ENCODE results near the gene NMT1. TPM values are rescaled to one million over a fixed set of nuclear protein-coding genes. Genes with fewer than 3 reads are reported as not detected.

NMT1 gene
- 100 to 1,000 TPM; 130 to 270 TPM for total RNA-seq

- Mint-ChIP-seq H3K27ac (peak within 1 kb of the TSS; percentile 87 to 100), H3K9me3 (no peaks in the 10 kb centered on the region), H3K36me3 (peaks cover 21% of the 10 kb centered on the region in 2 donors)
- peak; percentile 92 to 97 for DNase-seq (ENCODE audit: low spot score in 2 of 2)
- peak; percentile 91 for ATAC-seq
Measured at GRCh38 chr17:45060797-45061605, at the start of gene NMT1. TSS of gene NMT1 (plus strand) at chr17:45061317. CDS start at chr17:45061330, 13 bp downstream.

- Mint-ChIP-seq H3K36me3 (no peaks in the 10 kb centered on the region), H3K9me3 (no peaks in the 10 kb centered on the region), H3K27ac (no peak overlapping the region)
- no peak for DNase-seq (ENCODE audit: low spot score in 2 of 2)
- no peak for ATAC-seq
Measured at GRCh38 chr17:45011767-45012166, 49.4 kb upstream of the NMT1 start.

GRCh38 chr17:45013021-45013997 lies 47.8 kb upstream of the NMT1 start:
- H3K9me3 Mint-ChIP-seq, result no peaks in the 10 kb centered on the region
- no peaks in the 10 kb centered on the region for H3K36me3 Mint-ChIP-seq
- DNase-seq (ENCODE audit: low spot score in 2 of 2) (no peak), ATAC-seq (no peak)
- no peak overlapping the region for H3K27ac Mint-ChIP-seq

- H3K9me3 Mint-ChIP-seq, result no peaks in the 10 kb centered on the region
- ATAC-seq, result no peak
- H3K27ac Mint-ChIP-seq, result no peak overlapping the region
- DNase-seq (ENCODE audit: low spot score in 2 of 2), result no peak
- no peaks in the 10 kb centered on the region for H3K36me3 Mint-ChIP-seq
Measured at GRCh38 chr17:45016237-45016636, 44.9 kb upstream of the NMT1 start.

GRCh38 chr17:45016823-45017222 lies 44.3 kb upstream of the NMT1 start:
- ATAC-seq, result no peak
- DNase-seq (ENCODE audit: low spot score in 2 of 2), result no peak
- no peaks in the 10 kb centered on the region for H3K9me3 Mint-ChIP-seq
- no peak overlapping the region for H3K27ac Mint-ChIP-seq
- H3K36me3 Mint-ChIP-seq, result no peaks in the 10 kb centered on the region

- Mint-ChIP-seq H3K27ac (peak overlapping the region; percentile 61 to 74), H3K9me3 (no peaks in the 10 kb centered on the region), H3K36me3 (no peaks in the 10 kb centered on the region)
- ATAC-seq, result no peak
- no peak for DNase-seq (ENCODE audit: low spot score in 2 of 2)
Measured at GRCh38 chr17:45018514-45018847, 42.6 kb upstream of the NMT1 start.

GRCh38 chr17:45018848-45019711 lies 42.0 kb upstream of the NMT1 start:
- no peaks in the 10 kb centered on the region for H3K36me3 Mint-ChIP-seq

GRCh38 chr17:45020354-45021138 lies 40.6 kb upstream of the NMT1 start:
- H3K36me3 Mint-ChIP-seq, result no peaks in the 10 kb centered on the region
- ATAC-seq, result no peak
- peak overlapping the region in 1 of 2 donors; percentile 35 for H3K27ac Mint-ChIP-seq
- DNase-seq (ENCODE audit: low spot score in 2 of 2), result no peak
- H3K9me3 Mint-ChIP-seq, result no peaks in the 10 kb centered on the region

More at GRCh38 chr17:45018848-45019711, 42.0 kb upstream of the NMT1 start:
- Mint-ChIP-seq H3K27ac (peak overlapping the region; percentile 61 to 74), H3K9me3 (no peaks in the 10 kb centered on the region)
- ATAC-seq (peak; percentile 60 to 68), DNase-seq (ENCODE audit: low spot score in 2 of 2) (peak in 1 of 2 donors; percentile 53)

GRCh38 chr17:45021607-45022287 lies 39.4 kb upstream of the NMT1 start:
- Mint-ChIP-seq H3K27ac (peak overlapping the region in 1 of 2 donors; percentile 35), H3K9me3 (no peaks in the 10 kb centered on the region), H3K36me3 (no peaks in the 10 kb centered on the region)
- peak; percentile 66 to 86 for DNase-seq (ENCODE audit: low spot score in 2 of 2)
- peak; percentile 75 to 81 for ATAC-seq

GRCh38 chr17:45022288-45022648 lies 38.8 kb upstream of the NMT1 start:
- Mint-ChIP-seq H3K36me3 (no peaks in the 10 kb centered on the region), H3K27ac (no peak overlapping the region), H3K9me3 (no peaks in the 10 kb centered on the region)
- ATAC-seq (peak in 1 of 2 donors; percentile 5), DNase-seq (ENCODE audit: low spot score in 2 of 2) (no peak)

GRCh38 chr17:45022655-45023339 lies 38.3 kb upstream of the NMT1 start:
- no peaks in the 10 kb centered on the region for H3K36me3 Mint-ChIP-seq
- DNase-seq (ENCODE audit: low spot score in 2 of 2) (no peak), ATAC-seq (no peak)
- H3K9me3 Mint-ChIP-seq, result no peaks in the 10 kb centered on the region
- no peak overlapping the region for H3K27ac Mint-ChIP-seq

- no peak for DNase-seq (ENCODE audit: low spot score in 2 of 2)
- Mint-ChIP-seq H3K27ac (no peak overlapping the region), H3K36me3 (peaks cover 1 to 6% of the 10 kb centered on the region in 2 donors), H3K9me3 (no peaks in the 10 kb centered on the region)
- ATAC-seq, result no peak
Measured at GRCh38 chr17:45029096-45029495, 32.0 kb upstream of the NMT1 start.

- no peaks in the 10 kb centered on the region for H3K9me3 Mint-ChIP-seq
- peaks cover 6 to 9% of the 10 kb centered on the region in 2 donors for H3K36me3 Mint-ChIP-seq
- peak overlapping the region in 1 of 2 donors; percentile 77 for H3K27ac Mint-ChIP-seq
- DNase-seq (ENCODE audit: low spot score in 2 of 2) (no peak), ATAC-seq (no peak)
Measured at GRCh38 chr17:45029758-45030423, 31.2 kb upstream of the NMT1 start.

GRCh38 chr17:45030733-45031132 lies 30.4 kb upstream of the NMT1 start:
- DNase-seq (ENCODE audit: low spot score in 2 of 2) (no peak), ATAC-seq (no peak)
- Mint-ChIP-seq H3K36me3 (peaks cover 6 to 9% of the 10 kb centered on the region in 2 donors), H3K9me3 (no peaks in the 10 kb centered on the region), H3K27ac (no peak overlapping the region)

All from activated naive CD4-positive, alpha-beta T cell treated with anti-CD3 and anti-CD28 coated beads, Interleukin-2, amount 50 U/mL, for 72 hours (primary cell).